ENCODE results near the gene COL15A1.
A peak's percentile ranks its signal among the peaks of the same experiment; 100 is the strongest.
"Not testable (repeated sequence)": the region's sequence is repeated elsewhere in the genome, so short reads cannot be mapped to it uniquely, and the experiment has no call there.

COL15A1 gene

DNA sequence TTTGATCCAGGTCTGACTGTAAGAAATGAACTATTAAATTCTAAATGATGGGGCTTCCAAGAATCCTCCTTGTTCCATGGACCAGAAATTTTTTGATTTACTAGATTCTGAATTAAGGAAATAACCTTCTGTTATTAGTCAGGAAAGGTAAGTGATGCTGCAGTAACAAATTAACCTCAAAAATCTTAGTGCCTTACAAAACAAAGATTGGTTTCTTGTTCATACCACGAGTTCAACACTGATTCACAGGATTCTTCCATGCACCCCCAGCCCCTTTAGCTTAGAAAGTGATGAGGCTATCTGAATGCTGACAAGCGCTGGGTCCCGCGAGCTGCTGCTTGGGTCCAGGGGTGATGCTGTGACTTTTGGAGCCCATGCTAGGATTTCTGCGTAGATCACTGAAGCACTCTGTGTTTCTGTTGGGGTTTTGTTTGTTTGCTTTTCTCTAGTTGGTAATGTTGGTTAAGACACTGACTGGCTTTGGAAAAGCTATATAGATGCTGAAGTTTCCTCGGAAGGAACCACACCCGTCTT lies 52.3 kb downstream of the COL15A1 start:
- DNase-seq, result no peak

DNA sequence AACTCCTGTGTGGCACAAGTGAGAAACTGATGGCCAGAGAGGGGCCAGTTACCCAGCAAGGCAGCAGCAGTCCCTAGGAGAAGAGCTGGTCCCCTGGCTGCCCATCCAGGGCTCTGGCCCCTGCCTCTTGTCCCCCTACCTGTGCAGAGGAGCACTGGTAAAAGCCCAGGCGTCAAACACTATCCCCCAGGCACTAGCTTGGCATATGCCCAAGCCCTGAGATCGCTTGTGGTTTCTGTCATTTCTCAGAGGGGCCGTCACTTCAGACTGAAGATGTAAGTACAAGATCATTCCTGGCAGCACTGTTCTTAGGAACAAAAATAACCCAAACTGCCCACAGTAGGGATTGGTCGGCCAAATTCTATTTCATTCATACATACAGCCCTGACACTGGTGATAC lies 53.9 kb downstream of the COL15A1 start:
- no peak for DNase-seq

DNA sequence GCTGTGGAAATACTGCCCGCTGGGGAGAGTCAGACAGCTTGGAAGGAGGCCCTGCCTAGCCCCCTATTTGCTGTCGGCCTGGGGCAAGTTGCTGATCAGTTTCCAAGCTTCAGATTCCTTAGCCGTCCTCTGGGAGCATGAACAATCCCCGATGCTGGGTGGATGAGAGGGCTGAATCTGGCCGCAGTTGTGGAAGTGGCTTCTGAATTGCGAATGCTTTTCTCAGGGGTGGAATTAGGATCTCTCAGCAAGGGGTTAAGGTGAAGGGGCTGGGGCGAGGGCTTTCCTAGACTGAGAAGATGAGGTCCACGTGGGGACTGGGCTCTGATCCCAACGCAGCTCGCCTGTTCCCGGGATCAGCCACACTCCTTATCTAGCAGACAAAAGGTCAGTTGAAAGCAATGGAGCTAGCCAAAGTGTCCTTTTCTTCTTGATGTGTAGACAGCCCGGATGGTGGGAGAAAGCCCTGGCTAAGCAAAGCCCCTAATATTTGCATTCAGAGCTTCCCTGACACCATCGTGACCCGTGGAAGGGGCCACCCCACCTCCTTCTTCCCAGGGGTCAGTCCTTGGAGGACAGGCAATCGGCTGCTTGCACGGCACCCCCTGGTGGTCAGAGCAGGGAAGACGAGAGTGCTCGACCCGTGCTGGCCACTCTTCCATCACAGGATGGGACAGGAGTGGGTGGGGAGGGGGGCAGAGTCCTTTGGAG lies 54.9 kb downstream of the COL15A1 start:
- DNase-seq, result peak; percentile 59

DNA sequence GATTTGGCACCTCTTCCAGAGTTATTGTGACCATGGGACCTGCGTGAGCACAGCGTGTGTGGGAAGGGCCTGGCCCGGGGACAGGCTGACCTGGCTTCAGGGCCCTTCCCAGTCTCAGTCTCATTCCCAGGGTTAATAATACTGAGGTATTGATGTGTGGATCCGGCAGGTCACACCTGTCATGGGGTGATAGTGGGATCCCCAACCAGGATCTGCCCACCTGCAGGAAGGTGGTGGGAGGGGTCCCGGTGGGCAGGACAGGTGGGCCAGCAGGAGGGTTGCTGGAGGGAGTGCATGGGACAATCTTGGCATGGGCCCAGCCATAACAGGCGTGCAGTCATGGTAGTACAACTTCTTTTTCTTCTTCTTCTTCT lies 55.4 kb downstream of the COL15A1 start:
- no peak for DNase-seq

DNA sequence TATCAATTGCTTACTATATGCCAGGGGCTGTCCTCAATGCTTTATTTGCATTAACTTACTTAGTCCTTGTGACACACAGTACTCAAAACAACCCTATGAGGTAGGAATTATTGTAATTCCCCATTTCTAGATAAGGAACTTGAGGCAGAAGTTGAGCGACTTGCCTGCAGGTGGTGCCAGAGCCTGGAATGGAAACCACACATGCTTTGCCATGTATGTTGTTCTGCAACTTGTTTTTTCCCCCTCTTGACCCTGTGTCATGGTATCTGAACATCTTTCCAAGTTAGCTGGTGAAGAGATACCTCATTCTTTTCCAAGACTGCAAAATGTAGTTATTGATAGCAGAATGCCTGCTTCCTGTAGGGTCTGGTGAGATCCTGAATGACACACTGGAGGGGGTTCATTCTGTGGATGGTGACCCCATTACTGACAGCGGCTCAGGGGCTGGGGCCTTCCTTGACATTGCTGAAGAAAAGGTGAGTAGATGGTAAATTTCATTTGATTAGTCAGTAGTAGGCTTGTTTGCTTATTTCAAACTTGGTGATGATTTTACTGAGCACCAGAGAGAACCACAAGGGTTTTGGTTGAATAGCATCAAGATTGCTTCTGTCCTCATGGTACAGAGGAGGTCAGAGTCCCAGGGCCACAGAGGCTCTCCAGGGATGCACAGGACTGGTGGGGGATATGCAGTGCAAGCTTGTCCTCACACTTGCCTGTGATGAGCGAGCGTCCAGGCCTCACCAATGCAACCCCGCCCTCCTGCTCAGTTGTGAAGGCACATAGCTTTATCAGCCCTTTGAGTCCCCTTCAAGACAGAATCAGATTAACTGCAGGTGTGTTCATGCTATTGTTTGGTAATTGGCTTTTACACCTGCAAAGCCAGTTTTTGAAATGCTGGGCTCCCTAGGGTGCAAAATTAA lies 57.0 kb downstream of the COL15A1 start:
- DNase-seq, result peak; percentile 55

DNA sequence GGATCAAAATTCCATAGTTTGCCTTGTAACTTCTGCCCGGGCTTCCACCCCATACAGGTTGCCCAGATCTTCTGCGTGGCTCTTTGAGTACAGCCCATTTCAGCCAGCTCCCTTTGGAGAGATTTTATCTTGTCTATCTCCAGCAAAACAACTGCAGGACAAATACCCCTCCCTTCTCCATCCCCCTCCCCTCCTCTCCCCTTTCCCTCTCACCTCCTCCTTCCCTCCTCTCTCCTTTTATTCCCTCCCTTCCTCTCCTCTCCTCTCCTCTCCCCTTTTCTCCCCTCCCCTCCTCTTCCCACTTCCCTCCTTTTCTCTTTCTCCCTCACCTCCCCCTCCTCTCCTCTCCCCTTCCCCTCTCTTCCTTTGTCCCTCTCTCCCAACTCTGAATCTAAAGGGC lies 58.2 kb downstream of the COL15A1 start:
- DNase-seq, result no peak

DNA sequence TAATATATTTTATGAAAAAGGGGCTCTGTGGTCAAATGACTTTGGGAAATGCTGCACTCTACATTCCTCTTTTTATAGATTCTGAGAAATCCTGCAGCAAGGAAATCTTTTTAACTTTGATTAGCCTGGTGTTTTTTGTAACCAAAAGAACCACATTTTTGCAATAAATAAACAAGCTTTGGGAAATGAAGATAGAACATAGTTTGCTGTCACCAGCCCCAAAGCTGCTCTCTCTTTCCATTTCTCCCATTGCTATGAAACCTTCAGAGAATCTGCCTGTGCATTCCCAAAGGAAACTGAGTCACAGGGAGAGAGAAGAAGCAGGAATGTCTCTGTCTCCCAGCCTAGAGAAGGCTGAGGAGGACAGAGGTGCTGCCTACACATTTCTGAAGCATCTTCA lies 59.0 kb downstream of the COL15A1 start:
- no peak for DNase-seq

DNA sequence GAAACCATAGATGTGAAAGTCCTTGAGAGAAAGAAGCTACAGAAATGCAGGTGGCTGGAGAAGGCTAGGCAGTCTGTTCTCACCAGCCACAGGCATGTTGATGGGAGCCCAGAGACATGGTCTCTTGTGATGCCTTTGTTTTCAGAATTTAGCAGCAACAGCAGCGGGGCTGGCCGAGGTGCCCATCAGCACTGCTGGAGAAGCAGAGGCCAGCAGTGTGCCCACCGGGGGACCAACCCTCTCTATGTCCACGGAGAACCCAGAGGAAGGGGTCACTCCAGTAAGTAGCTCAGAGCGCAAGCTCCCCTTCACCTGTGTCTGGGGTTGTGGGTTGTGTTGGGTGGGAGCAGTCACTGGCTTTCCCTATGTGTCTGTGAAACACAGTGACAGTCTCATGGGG lies 59.6 kb downstream of the COL15A1 start:
- no peak for DNase-seq

DNA sequence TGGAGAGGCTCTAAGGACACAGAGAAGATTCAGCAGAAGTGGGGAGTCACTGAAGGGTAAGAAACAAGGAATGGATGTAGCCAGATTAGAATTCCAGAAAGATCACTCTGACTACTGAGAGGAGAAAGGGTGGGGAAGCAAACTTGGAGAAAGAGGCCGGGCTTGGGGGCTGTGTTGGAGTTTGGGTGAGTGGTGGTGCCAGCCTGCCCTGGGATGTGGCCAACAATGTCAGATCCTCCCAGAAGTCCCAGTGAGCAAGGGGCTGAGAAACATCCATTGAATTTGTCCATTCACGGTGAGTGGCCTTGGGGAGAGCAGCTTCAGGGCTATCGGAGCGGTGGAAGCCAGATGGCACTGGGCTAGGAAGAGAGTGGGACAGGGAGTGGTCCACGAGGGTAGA lies 60.4 kb downstream of the COL15A1 start:
- no peak for DNase-seq

DNA sequence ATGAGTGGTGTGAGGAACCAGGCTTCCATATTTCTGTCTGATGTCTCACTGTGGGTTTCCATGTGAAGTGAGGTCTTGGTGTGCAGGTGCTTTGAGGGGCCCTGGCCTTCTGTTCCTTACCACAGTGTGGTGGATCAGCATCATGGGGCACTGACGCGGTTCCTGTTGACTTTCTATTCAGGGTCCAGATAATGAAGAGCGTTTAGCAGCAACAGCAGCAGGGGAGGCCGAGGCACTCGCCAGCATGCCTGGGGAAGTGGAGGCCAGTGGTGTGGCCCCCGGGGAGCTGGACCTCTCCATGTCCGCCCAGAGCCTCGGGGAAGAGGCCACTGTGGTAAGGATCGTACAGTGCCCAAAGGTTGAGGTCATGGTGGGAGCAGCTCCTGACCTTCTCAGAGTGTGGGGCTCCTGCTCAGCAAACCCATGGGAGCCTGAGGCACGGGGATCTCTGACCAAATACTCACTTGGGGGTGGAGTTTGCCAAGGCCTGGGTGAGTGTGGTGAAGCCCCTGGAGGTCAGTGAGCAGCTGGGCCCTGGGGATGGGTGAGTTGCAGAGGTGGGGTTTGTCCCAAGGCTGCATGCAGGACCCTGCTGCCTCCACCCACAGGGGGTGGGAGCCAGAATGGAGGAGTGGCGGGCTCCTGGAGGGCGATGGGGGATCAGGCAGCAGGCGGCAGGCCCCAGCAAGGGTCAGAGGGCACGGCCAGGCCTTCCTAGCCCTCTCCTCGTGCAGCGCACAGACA lies 61.2 kb downstream of the COL15A1 start:
- no peak for DNase-seq

DNA sequence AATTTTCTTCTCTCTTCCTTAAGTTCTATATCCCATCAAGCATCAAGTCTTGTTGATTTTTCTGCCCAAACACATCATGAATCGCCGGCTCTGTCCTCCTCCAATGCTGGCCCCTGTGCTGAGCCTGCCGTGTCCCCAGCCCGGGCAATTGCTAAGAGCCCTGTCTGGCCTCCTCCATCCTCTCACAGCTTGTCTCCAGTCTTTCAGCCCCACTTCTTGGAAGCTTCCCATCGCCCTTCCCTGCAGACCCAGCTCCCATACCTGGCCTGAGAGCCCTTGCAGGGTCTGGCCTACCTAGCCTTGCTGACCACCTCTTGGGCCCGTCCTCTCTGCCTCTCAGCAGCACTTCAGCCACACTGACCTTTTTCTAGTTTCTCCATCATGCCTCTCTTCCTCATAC lies 61.9 kb downstream of the COL15A1 start:
- DNase-seq, result no peak

DNA sequence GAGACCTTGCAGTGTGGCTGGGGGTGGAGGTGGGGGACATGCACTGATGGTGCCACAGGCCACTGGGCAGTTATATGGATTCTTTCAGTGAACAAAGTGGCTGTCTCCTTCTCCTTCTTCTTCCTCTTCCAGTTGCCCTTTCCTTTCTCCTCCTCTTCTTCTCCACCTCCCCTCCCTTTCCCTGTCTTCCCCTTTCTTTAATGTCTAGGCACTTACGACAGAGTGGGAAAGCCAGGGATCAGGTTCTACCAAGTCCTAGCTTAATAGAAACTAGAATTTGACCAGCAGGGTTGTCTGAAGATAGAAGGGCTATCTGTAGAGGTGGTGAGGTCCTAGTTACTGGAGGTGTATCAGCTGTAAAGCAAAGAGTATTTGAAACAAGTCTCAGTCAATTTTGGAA lies 62.8 kb downstream of the COL15A1 start:
- no peak for DNase-seq

DNA sequence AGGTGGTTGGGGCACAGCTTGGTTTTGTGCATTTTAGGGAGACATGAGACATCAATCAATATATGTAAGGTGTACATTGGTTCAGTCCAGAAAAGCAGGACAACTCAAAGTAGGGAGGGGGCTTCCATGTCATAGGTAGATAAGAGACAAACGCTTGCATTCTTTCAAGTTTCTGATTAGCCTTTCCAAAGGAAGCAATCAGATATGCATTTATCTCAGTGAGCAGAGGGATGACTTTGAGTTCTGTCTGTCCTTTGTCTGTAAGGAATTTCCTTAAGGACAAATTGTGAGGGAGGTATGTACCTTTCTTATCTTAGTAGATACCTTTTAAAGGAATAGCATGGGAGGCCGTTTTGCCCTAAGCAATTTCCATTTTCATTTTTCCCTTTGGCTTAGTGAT lies 63.3 kb downstream of the COL15A1 start:
- DNase-seq, result no peak

DNA sequence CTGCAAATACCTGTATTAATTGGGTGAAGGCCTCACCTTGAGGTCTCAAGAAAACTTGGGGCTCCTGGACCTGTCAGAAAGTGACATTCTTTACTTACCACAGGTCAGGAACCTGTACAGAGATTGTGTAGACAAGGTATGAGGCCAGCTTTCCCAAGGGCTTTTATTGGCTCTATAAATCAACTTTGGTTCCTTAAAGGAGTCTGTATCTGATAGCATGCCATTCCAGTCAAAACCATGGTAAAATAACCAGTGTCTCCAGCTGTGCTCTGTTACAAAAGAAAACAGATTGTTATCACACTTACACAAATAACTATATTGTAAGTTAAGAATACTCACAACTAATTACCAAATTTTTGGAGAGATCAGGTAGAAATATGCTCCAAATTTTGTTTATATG lies 64.5 kb downstream of the COL15A1 start:
- DNase-seq, result no peak

DNA sequence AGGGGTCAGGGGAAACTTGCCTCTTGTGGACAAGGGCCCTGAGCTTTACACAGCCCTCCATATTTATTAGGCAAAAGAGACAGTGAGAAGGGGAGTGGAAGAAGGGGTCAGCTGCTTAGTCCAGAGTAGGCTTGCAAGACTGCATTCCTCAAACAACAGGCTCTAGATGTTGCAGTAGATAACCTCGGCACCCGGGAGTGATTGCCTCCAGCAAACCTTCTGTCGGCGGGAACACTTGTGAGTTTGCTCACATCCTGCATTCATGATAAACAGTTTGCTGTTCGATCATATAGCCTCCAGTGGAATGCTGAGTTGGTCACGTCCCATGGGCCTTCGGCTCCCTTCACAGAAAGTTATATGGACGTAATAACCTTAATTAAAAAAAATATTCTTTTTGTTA lies 66.7 kb downstream of the COL15A1 start:
- not testable (repeated sequence) for DNase-seq

DNA sequence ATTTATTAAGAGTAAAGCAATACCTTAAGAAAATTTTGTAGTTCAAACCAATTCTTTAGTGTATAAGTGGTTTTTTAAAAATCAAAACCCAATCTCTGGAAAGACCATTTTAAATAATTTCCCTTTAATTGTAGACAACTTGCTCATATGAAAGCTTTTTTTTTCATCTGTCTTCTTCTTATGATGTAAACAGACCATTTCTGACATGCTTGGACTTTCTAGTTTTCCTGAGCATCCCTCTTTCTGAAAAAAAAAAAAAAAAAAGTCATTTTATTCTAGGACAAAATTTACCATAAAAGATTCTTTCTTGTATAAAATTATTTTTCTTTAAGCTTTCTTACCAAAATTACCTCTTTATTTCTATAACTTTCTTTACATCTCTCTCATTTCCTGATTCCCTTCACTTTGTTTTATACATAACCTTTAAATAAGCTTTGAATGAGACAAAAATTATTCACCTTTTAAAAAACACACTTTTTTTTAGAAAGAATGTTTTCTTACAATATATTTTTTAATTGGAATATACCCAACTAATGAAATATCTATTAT lies 67.5 kb downstream of the COL15A1 start:
- no peak for DNase-seq

DNA sequence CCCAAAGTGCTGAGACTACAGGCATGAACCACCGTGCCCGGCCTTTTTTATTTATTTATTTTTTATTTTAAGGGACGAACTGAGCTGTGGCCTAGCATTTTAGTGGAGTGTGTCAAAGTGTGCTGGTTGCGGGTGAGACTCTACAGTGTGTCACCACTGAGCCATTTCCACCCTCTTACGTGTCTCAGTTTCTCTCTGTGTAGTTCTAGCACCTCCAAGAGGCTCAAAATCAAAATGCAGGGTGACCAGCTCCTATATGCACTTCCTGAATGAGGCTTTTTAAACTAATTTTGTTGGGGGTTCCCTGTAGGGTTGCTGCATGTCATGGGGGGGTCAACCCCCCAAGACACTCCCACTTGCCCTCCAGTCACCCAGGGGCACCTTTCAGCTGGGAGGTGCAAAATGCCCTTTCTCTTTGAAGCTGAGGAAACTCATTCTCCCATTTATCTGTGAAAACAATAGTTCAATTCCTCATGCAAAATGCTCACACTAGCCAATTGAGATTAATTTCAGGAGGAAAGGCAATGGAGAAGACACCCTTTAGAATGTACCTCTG lies 69.3 kb downstream of the COL15A1 start:
- DNase-seq, result no peak

DNA sequence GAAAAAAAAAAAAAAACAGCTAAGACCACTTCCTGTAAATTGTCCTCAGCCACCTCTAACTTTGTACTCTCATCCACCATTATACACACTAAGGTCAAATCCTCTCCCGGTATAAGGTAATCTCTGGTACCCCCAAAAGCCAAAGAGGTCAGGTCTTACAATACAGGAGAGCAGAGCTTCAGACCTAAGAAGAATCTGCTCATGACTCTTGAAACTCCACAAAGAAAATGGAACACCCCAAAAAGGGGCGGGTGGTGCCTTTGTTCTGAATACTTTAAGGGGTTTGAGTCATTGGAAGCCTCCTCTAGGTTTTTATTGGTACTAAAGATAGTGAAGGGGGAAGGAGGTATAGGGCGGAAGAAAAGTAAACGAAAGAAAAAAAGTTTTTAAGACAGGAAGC lies 69.8 kb downstream of the COL15A1 start:
- no peak for DNase-seq

DNA sequence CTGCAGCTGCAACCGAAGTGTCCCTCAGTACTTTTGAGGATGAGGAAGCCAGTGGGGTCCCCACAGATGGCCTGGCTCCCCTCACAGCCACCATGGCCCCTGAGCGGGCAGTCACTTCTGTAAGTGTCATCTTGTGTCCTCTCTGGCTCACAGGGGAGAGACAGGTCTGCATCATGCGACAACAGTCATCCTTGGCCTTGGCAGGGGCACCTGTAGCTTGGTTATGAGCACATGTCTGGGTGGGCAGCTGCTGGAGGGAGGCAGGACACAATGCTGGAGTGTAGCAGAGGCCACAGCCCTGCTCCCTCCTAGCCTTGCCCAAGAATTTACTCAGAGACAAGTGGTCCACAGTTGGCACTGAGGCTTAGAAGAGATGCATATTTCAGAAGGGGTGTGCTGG lies 71.7 kb downstream of the COL15A1 start:
- no peak for DNase-seq

DNA sequence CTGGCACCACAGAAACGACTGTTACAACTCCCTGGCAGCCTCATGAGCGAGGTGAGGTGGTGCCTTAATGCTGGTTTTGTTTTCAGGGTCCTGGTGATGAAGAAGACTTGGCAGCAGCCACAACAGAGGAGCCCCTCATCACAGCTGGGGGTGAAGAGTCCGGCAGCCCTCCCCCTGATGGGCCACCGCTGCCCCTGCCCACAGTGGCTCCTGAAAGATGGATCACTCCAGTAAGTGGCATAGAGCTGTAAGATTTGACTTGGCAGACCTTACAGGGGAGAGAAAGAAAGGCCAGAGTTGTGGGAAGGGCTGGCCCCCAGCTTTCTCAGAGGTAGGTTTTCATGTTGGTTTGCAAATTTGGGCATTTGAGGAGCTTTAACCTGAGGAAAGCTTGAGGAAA lies 72.2 kb downstream of the COL15A1 start:
- no peak for DNase-seq

DNA sequence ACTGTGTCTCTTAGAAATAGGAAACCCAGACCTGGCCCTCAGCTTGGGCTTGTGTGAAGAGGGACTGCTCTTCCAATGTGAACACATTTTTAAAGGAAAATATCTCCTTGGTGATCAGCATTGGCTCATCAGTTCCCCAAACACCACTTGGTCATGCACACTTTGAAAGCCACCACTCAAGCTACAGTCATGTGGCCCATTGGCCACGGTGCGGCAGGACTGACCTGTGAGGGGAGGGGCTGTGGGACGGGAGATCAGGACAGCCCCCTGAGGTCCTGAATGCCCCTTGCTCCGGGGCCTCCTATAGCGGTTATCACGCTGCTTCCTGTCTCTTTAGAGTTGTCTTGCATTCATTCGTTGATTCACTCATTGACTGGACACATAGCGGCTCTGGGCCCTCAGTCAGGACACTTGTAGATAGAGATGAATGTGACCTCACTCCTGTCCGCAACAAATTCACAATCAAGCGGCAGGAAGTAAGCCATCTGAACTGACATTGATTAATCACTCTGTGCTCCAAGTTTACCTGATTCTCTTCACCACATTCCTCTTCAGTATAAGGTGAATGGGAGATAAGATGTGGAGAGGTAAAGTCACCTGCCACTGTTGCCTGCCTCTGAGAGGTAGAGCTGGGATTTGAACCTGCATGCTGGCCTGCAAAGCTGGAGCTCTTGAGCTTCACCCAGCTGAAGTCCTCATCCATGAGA lies 73.1 kb downstream of the COL15A1 start:
- DNase-seq, result no peak

DNA sequence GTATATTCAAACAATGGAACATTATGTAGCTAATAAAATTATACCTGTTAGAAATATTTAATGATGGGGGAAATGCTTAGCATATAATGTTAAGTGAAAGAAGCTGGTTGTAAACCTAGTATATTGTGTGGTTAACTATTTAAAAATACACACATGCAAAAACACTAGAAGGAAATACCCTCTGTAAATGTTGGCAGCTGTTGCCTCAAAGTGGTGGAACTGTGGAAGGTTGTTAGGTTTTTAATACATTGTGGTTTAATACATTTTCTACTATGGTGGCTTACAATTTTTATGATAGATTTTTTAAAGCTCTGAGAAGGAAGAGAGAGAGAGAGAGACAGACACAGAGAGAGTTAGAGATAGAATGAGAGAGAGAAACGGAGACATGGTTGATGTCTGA lies 74.9 kb downstream of the COL15A1 start:
- no peak for DNase-seq

Measured in activated CD4-positive, alpha-beta T cell treated with anti-CD3 and anti-CD28 coated beads, Interleukin-2, amount 50 U/mL, for 16 hours (primary cell).